Esophagus mucosa (tissue), 1 donor: ENCODE results near the gene TP53I11. TPM values are rescaled to one million over a fixed set of nuclear protein-coding genes. Genes with fewer than 3 reads are reported as not detected.
A peak's percentile ranks its signal among the peaks of the same experiment; 100 is the strongest.

Experiments used
- ATAC-seq: fragments of 200-7000 bp; cut with Tn5 transposase; one replicate; pipeline ENCODE4 v1.9.1; 2020
- total RNA-seq: library from RNA; stranded (reverse); gene quantifications from one replicate; pipeline ENCODE4 v1.2.4, GENCODE V29; 2023
- donor health status: DM: yes; HTN: yes; CAD: no.

TP53I11 gene
- total RNA-seq, 1 donor from 2014 or later = 18.1 TPM

DNA sequence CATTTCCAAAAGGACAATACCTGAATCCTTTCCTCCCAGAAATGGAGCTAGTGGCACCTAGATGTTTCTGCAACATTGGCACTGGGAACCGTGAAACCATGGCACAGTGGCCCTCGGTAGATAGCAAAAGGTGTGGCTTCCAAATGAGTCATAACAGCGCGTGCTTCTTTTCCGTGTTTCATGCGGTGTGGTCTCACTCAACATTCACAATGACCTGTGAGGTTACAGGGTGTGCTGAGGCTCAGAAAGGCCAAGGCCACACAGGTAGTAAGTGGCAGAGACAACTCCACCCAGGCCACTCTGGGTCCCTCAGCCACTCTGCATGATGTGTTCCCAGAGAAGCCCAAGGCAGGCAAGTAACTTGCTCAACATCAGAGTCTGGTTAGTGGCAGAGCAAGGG, 67.4 kb downstream of the TP53I11 start:
- ATAC-seq = peak; percentile 56

Other genes with a start within 250 kb of the TP53I11 start
- gene TSPAN18, start 223.9 kb downstream of the TP53I11 start, total RNA-seq = 2.3 TPM
- 5.7 TPM for gene PRDM11, start 195.8 kb upstream of the TP53I11 start, total RNA-seq